Ammon's horn (tissue), 1 donor: ENCODE data around the gene CLASP1.
"Not testable (repeated sequence)": the region's sequence is repeated elsewhere in the genome, so short reads cannot be mapped to it uniquely, and the experiment has no call there.

Experiments used
- DNase-seq: peaks from one replicate; pipeline ENCODE4 v3.0.0-alpha.2; 2016; ENCODE audit warnings: low spot score

CLASP1 gene

GRCh38 chr2:121319941-121320340 lies 329.3 kb downstream of the CLASP1 start:
- DNase-seq, result no peak

GRCh38 chr2:121316986-121317385 lies 332.3 kb downstream of the CLASP1 start:
- no peak for DNase-seq

DNA sequence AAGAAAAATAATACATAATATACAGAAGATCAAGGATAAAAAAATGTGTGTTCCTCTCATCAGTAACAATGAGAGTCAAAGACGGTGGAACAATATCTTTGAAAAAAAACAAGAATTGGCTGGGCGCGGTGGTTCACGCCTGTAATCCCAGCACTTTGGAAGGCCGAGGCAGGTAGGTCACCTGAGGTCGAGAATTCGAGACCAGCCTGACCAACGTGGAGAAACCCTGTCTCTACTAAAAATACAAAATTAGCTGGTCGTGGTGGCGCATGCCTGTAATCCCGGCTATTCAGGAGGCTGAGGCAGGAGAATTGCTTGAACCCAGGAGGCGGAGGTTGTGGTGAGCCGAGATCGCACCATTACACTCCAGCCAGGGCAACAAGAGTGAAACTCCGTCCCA lies 335.6 kb downstream of the CLASP1 start:
- not testable (repeated sequence) for DNase-seq

GRCh38 chr2:121309801-121310200 lies 339.5 kb downstream of the CLASP1 start:
- no peak for DNase-seq

GRCh38 chr2:121309323-121309722 lies 339.9 kb downstream of the CLASP1 start:
- no peak for DNase-seq

DNA sequence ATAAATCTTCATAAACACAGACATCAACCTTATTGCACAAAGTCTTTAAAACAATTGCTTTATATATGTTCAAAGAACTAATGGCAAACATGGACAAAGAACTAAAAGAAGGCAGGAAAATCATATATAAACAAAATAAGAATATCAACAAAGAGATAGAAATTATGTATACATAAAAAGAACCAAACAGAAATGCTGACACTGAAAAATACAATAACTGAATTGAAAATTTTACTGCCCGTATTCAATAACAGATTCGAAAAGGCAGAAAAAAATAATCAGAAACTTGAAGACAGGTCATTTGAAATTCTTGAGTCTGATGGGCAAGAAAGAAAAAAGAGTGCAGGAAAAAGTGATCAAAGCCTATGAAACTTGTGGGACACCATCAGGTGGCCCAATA lies 342.2 kb downstream of the CLASP1 start:
- no peak for DNase-seq

- DNase-seq, result no peak
These were observed 344.3 kb downstream of the CLASP1 start for GRCh38 chr2:121304941-121305340.

DNA sequence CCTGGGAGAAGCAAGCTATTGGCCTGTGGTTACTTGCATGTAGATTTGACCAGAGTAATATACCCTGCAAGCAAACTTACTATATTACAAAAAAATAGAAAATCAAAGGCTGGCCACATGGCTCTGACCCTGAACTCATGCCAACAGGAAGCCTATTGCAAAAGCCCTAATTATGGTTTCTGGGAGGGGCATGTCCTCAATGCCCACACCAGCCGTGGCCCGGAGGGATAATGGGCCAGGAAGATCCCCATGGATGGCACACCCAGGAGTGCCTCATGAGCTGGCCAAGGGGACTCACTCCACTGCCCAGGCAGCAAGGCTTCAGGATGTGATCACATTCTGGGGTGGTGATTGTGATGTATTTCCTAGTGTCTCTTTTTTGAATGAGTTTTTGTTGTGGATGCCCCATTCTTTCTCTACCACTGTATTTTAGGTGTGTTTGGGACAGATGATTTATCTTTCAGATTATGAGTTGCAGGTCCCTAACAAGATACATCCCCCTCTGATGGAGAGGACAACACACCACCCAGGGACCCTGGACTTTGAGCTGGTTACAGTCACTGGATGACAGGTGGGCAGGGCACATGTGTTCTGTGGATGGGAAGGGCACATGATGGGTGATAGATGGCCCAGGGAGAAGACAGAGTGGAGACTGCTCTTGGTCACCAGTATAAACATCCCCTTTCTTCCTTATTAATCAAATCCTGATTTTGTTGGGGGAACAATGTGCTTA lies 345.6 kb downstream of the CLASP1 start:
- DNase-seq, result no peak

DNA sequence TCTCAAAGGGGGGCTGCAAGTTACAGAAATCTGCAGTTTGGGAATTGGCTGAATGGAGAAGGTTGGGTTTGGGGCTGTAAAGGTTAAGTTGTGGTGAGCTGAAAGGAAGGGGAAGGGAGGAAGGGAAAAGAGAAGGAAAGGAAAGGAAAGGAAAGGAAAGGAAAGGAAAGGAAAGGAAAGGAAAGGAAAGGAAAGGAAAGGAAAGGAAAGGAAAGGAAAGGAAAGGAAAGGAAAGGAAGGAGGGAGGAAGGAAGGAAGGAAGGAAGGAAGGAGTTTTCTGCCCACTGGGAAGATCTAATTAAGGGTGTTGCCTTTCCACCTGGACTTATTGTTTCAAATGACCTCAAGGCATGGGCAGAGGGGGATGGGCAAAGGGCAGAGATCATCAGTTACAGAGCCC lies 348.1 kb downstream of the CLASP1 start:
- not testable (repeated sequence) for DNase-seq

GRCh38 chr2:121298476-121298875 lies 350.8 kb downstream of the CLASP1 start:
- no peak for DNase-seq

DNA sequence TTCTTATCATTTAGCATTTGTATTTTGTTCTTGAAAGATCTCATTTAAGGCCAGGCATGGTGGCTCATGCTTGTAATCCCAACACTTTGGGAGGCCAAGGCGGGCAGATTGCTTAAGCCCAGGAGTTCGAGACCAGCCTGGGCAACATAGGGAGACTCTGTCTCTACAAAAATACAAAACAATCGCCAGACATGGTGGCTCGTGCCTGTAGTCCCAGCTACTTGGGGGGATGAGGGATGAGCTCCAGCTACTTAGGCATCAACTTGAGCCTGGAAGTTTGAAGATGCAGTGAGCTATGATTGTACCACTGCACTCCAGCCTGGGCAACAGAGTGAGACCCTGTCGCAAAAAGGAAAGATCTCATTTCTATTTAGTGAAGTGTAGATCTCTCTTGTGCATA lies 351.4 kb downstream of the CLASP1 start:
- not testable (repeated sequence) for DNase-seq

GRCh38 chr2:121297217-121297830 lies 351.9 kb downstream of the CLASP1 start:
- DNase-seq, result peak; percentile 63

DNA sequence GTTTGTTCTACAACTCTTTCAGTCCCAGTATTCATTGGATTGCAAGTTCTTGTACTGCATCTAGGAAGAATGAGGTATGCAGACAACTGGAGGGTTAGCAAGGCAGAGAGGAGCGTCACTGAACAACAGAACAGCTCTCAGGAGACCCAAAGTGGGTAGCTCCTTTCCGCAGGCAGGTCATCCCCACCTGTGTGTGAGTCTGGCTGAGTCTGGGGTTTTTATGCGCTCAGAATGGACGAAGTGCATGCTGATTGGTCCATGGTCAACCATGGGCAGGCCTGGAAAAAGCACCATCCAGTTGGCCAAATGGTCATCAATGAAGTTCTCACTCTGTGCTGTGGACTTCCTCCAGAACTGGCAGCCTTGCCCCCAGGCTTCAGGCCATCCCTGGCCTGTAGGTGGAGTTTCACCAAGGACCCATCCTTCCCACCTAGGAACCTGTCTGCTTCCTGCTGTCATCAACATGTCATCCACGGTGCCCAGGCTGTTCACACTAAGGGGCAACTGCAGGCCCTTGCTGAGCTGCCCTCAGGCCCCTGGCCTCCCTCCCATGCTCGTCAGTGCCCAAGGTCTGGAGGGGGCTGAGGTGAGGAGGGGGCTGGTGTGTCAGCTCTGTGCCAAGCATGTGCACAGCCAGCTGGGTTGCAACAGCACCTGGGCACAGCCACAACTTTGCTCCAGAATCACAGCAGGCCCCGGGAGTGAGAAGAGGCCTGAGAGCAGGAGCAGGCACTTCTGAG lies 353.2 kb downstream of the CLASP1 start:
- DNase-seq, result no peak

DNA sequence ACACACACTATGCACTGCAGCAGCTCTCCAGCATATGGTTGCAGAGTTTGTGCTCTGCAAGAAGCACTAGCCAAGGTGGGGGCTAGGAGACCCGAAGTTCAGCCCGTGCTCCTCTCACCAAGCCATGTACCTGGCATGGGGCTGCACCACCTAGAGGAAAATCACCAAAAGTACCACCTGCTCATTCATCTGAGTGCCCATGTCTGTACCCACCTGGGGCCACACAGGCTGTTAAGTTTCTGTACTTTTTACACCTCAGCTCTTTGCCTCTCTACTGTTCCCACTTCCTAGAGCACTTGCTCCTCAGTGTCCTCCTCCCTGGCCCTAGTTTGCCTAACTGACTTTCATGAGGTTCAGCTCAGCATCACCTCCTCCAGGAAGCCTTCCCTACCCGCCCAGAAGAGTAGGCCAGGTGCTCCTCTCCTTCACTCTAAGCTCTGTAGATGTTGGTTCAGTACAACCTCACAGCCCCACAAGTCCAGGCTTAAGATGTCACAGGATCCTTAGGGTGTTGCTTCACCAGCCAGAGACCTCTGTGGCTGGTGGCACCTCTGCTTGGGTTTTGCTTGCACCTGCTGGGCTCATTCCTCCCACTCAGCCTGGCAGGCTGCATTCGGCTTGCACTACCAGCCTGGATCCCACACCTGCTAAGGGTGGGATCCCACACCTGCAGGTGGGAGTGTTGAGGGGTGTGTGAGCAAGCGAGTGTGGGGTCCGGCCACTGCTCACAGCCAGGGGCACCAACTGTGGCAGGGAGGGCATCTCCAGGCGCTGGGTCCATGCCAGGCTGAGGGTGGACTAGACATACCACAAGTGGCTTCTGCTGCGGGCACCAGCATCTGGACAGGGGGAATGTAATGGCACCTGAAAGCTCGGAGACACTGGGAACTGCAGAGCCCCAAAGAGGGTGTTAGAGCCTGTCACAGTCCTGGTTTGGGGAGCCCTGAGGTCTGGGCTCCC lies 354.1 kb downstream of the CLASP1 start:
- no peak for DNase-seq

GRCh38 chr2:121293450-121294325 lies 355.6 kb downstream of the CLASP1 start:
- no peak for DNase-seq

DNA sequence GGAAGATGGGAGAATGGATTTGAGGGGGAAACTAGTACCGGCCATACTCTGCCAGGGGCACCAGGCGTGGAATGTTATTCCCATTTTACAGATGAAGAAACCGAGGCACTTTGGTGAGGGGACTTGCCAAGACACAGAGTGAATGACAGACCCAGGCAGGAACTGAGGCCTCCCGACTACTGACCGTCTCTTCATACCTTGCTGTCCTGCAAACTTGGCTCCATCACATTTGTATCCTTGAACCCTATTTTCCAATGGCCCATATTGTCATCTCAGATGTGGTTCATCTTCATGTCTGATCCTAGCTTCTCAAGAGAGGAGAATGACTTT lies 358.0 kb downstream of the CLASP1 start:
- no peak for DNase-seq

- DNase-seq, result no peak
These were observed 360.0 kb downstream of the CLASP1 start for GRCh38 chr2:121289271-121289670.

DNA sequence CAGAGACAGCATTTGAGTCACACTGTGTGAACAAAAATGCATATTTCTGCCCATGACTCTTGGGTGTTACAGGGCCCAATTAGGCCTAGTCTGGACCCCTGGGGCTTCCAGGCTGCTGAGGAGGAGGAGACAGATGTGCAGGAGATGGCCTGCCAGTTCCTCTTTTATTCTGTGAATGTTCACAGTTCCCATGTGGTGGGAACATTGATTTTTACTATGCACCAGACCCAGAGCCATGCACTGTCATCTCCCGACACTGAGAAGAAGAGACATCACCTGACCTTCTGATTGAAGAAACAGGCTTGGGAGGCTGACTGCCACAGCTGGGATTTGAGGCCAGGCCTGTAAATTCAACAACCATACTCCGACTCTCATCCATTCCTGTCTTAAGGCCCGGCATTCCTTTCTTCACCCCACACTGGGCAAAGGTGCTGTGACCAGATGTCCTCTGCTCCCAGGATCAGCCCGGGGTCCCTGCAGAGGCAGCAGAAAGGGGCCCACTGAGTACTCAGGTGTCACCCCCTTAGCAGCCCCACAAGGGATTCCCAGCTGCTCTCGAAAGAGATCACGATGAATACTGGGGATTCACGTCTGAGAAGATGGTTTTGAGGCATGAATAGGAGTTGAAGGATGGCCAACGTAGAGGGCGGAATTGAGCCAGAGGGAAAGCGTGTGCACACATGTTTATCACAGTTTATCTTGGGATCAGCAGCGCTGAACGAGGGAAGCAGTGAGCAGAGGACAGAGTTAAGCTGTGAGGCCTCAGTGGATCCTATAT lies 360.6 kb downstream of the CLASP1 start:
- no peak for DNase-seq

- DNase-seq, result no peak
These were observed 361.3 kb downstream of the CLASP1 start for GRCh38 chr2:121287956-121288355.
